Ovary (tissue), 9 donors: Measurements from ENCODE around the gene RTP3. TPM values are rescaled to one million over a fixed set of nuclear protein-coding genes. Genes with fewer than 3 reads are reported as not detected.

Experiments used
- DNase-seq, 5 donors: peaks; one replicate each; pipeline ENCODE4 v3.0.0-alpha.2; 2019 to 2020
- H3K27ac ChIP-seq, 2 donors: fragments of 200-600 bp; one replicate each; pipeline versions ENCODE4 v1.5.1 to v1.8.0; 2019 to 2022
- H3K27me3 ChIP-seq: fragments of 200-600 bp; one replicate; pipeline ENCODE4 v1.8.0; 2022
- H3K36me3 ChIP-seq: fragments of 200-600 bp; sonication (generic); one replicate; pipeline ENCODE4 v1.5.1; 2019
- H3K4me1 ChIP-seq: one replicate; pipeline ENCODE4 v1.8.1; 2013; ENCODE audit warnings: mild to moderate bottlenecking, moderate library complexity; ENCODE audit not compliant: insufficient read depth
- H3K4me3 ChIP-seq: fragments of 200-600 bp; sonication (generic); one replicate; pipeline ENCODE4 v1.5.1; 2017
- H3K9me3 ChIP-seq, 2 donors: fragments of 200-600 bp in 1 of 2; sonication (generic) in 1 of 2; one replicate each; pipeline versions ENCODE4 v1.5.1 to v1.8.1; 2013 to 2019; ENCODE audit warnings: mild to moderate bottlenecking in 1 of 2, moderate library complexity in 1 of 2
- CTCF ChIP-seq, 3 donors: fragments of 450-650 bp in 2 of 3; fragments of 200-600 bp in 1 of 3; IDR thresholded peaks; one replicate each; pipeline versions ENCODE4 v1.5.1 to v1.8.0; 2016 to 2022; ENCODE audit warnings: antibody characterized with exemption in 3 of 3, mild to moderate bottlenecking in 1 of 3
- EP300 ChIP-seq: sonication (generic); formaldehyde crosslinking; IDR thresholded peaks from one replicate; pipeline ENCODE4 v1.6.1; 2017; ENCODE audit warnings: antibody characterized with exemption
- POLR2A ChIP-seq: fragments of 450-650 bp; IDR thresholded peaks from one replicate; pipeline ENCODE4 v1.6.1; 2017; ENCODE audit warnings: antibody characterized with exemption, mild to moderate bottlenecking, moderate library complexity
- WGBS, 3 donors: extraction: QIAGEN DNeasy Blood & Tissue Kit in 1 of 3; methylation state at CpG; one replicate each; pipeline versions ENCODE4 v1.1.5 to v1.1.7; 2013 to 2017; 5-methylcytosine and 5-hydroxymethylcytosine counted together
- intact Hi-C, 4 donors: fragments of 100-400 bp; cut with DNase I; formaldehyde crosslinking; loops; one replicate each; pipeline versions ENCODE4 v1.11.0 to v1.15.1; 2022 to 2023
- polyA plus RNA-seq, 2 donors: library from polyadenylated mRNA; stranded (reverse); fragments of 200-250 nt in 1 of 2; fragments of 350-450 nt in 1 of 2; fragmentation: Illumina TruSeq in 1 of 2; extraction: RNeasy Lipid Tissue Mini Kit (QIAGEN cat#74804) in 1 of 2; gene quantifications; one replicate each; pipeline ENCODE4 v1.2.3, GENCODE V29; 2013 to 2014
- total RNA-seq, 7 donors: library from RNA; depleted of rRNA in 2 of 7; stranded (reverse); fragments of >200 nt in 2 of 7; fragmentation: NEBNext Ultra II Directional in 3 of 7; extraction: Animal tissue kit (Norgen Biotek cat#: 25700) in 3 of 7; gene quantifications; one replicate each; pipeline versions ENCODE4 v1.1.0 to v1.2.4, GENCODE V29; 2016 to 2023
- donor health status: DM: no; HTN: no; CAD: no; lungs with moderate emphysema.
- donor health status: DM: no; HTN: no; CAD: no.
- donor health status: Bipolar disorder and iron deficiency.
- donor health status: DM: yes; HTN: yes; CAD: no.
- donor health status: DM: no; HTN: no; CAD: no.
- donor health status: DM: yes; HTN: yes; CAD: no.

RTP3 gene
- total and polyA plus RNA-seq, 9 donors, result not detected

GRCh38 chr3:46484388-46484787 lies 13.4 kb upstream of the RTP3 start:
- no peaks in the 10 kb centered on the region for H3K36me3 ChIP-seq
- WGBS, 3 donors, result 80 to 85% (median 83%) methylated on average over 1 of the region's 1 CpG
- no peak for TF ChIP-seq EP300
- no peak for TF ChIP-seq CTCF (IDR thresholded peaks at IDR 0.05)
- no peak for TF ChIP-seq POLR2A
- no peaks in the 10 kb centered on the region for H3K4me1 ChIP-seq
- H3K9me3 ChIP-seq, result no peaks in the 10 kb centered on the region
- no peak overlapping the region for H3K27ac ChIP-seq
- DNase-seq, result no peak
- intact Hi-C loops, result loop anchor here in 1 of 4 donors (10.0 kb wide), 1 partner anchor 150 kb away; no protein-coding TSS in a partner anchor
- H3K27me3 ChIP-seq, result no peaks in the 10 kb centered on the region
- H3K4me3 ChIP-seq, result no peak overlapping the region

- no peaks in the 10 kb centered on the region for H3K27me3 ChIP-seq
- DNase-seq, result no peak
- no peak overlapping the region for H3K27ac ChIP-seq
- intact Hi-C loops, result loop anchor here in 3 of 4 donors (5.0 to 10.0 kb wide), 2 partner anchors 147 to 150 kb away; no protein-coding TSS in a partner anchor
- H3K4me1 ChIP-seq, result no peaks in the 10 kb centered on the region
- WGBS, 3 donors, result 52 to 59% (median 56%) methylated on average over 10 of the region's 10 CpGs
- no peak overlapping the region for H3K4me3 ChIP-seq
- no peak for TF ChIP-seq CTCF (IDR thresholded peaks at IDR 0.05)
- no peak for TF ChIP-seq EP300
- TF ChIP-seq POLR2A, result no peak
- H3K36me3 ChIP-seq, result no peaks in the 10 kb centered on the region
- no peaks in the 10 kb centered on the region for H3K9me3 ChIP-seq
These were observed 12.6 kb upstream of the RTP3 start for GRCh38 chr3:46484911-46485778.

- Histone ChIP-seq H3K4me1 (no peaks in the 10 kb centered on the region), H3K4me3 (no peak overlapping the region), H3K9me3 (no peaks in the 10 kb centered on the region), H3K27ac (no peak overlapping the region), H3K27me3 (no peaks in the 10 kb centered on the region), H3K36me3 (no peaks in the 10 kb centered on the region)
- DNase-seq, result no peak
- 79 to 86% (median 85%) methylated on average over 4 of the region's 4 CpGs for WGBS, 3 donors
- no peak for TF ChIP-seq POLR2A
- TF ChIP-seq EP300, result no peak
- no peak for TF ChIP-seq CTCF (IDR thresholded peaks at IDR 0.05)
- intact Hi-C loops, result loop anchor here in 3 of 4 donors (5.0 to 10.0 kb wide), 2 partner anchors 147 to 149 kb away; no protein-coding TSS in a partner anchor
These were observed 12.0 kb upstream of the RTP3 start for GRCh38 chr3:46485779-46486175.

GRCh38 chr3:46488735-46489361 lies 8.9 kb upstream of the RTP3 start:
- TF ChIP-seq EP300 (no peak), CTCF (IDR thresholded peaks at IDR 0.05) (peak; percentile 90 to 96 (median 91))
- intact Hi-C loops, result loop anchor here (2.0 to 10.0 kb wide), 3 partner anchors 142 to 146 kb away; no protein-coding TSS in a partner anchor
- H3K4me3 ChIP-seq, result no peak overlapping the region
- H3K27ac ChIP-seq, result no peak overlapping the region
- 12 to 15% (median 15%) methylated on average over 26 of the region's 26 CpGs for WGBS, 3 donors
- H3K4me1 ChIP-seq, result no peaks in the 10 kb centered on the region
- no peaks in the 10 kb centered on the region for H3K27me3 ChIP-seq
- H3K36me3 ChIP-seq, result no peaks in the 10 kb centered on the region
- peak; percentile 81 to 92 (median 87) for DNase-seq
- H3K9me3 ChIP-seq, result no peaks in the 10 kb centered on the region
